GM06990 (cell line): ENCODE measurements around the gene TEX48.
A peak's percentile ranks its signal among the peaks of the same experiment; 100 is the strongest.

Source experiments
- DNase-seq: peaks from one replicate; pipeline ENCODE4 v3.0.0-alpha.2; 2011; ENCODE audit not compliant: insufficient read length; ENCODE audit errors: extremely low read depth
- H3K27me3 ChIP-seq: replicated peaks from 2 replicates; pipeline ENCODE4 v1.6.0; 2011; ENCODE audit warnings: low read length; ENCODE audit not compliant: control insufficient read depth, insufficient read depth
- H3K36me3 ChIP-seq: 2 replicates; pipeline ENCODE4 v1.5.1; 2011; ENCODE audit warnings: low read length; ENCODE audit not compliant: control insufficient read depth, insufficient read depth
- H3K4me3 ChIP-seq: replicated peaks from 2 replicates; pipeline ENCODE4 v1.5.1; 2011; ENCODE audit warnings: low read depth, mild to moderate bottlenecking, control low read depth, low read length
- TF ChIP-seq, protein P1 (sequence below): IDR thresholded peaks from 2 replicates; pipeline ENCODE4 v1.5.1; 2011; ENCODE audit warnings: low read length, control low read depth, mild to moderate bottlenecking, inconsistent platforms; ENCODE audit not compliant: insufficient read depth, poor library complexity, severe bottlenecking

The TEX48 gene

GRCh38 chr9:114718801-114719221 is 36.8 kb upstream of the TEX48 start:
- Histone ChIP-seq H3K4me3 (no peak overlapping the region), H3K27me3 (peaks cover 10% of the 10 kb centered on the region), H3K36me3 (no peaks in the 10 kb centered on the region)
- peak; percentile 50 for DNase-seq
- TF ChIP-seq, protein P1, sequence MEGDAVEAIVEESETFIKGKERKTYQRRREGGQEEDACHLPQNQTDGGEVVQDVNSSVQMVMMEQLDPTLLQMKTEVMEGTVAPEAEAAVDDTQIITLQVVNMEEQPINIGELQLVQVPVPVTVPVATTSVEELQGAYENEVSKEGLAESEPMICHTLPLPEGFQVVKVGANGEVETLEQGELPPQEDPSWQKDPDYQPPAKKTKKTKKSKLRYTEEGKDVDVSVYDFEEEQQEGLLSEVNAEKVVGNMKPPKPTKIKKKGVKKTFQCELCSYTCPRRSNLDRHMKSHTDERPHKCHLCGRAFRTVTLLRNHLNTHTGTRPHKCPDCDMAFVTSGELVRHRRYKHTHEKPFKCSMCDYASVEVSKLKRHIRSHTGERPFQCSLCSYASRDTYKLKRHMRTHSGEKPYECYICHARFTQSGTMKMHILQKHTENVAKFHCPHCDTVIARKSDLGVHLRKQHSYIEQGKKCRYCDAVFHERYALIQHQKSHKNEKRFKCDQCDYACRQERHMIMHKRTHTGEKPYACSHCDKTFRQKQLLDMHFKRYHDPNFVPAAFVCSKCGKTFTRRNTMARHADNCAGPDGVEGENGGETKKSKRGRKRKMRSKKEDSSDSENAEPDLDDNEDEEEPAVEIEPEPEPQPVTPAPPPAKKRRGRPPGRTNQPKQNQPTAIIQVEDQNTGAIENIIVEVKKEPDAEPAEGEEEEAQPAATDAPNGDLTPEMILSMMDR = no peak

GRCh38 chr9:114717908-114718486 is 36.0 kb upstream of the TEX48 start:
- no peak overlapping the region for H3K4me3 ChIP-seq
- no peaks in the 10 kb centered on the region for H3K36me3 ChIP-seq
- DNase-seq = no peak
- TF ChIP-seq, protein P1 = no peak
- H3K27me3 ChIP-seq = peaks cover 10% of the 10 kb centered on the region

GRCh38 chr9:114709636-114710035 is 27.6 kb upstream of the TEX48 start:
- H3K27me3 ChIP-seq = peaks cover 6% of the 10 kb centered on the region
- no peak overlapping the region for H3K4me3 ChIP-seq
- H3K36me3 ChIP-seq = no peaks in the 10 kb centered on the region
- DNase-seq = no peak
- TF ChIP-seq, protein P1 = no peak

DNA sequence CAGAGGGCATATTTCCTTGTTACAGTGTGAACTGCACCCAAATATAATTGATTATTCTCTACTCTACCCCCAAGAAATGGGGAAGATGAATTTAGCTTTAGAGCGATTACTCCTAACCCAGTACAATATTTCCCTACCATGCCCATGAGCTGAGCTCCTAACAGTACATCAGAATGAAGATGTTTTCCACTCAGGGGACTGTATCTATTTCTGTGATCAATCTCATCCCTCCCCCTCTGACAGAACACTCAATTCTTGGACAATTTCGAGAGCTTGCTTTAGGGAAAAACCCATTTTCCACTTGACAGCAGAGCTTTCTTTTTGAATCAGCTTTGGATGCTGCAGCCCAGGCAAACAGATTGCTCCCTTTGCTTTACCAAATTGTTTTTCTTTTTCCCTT is 24.7 kb upstream of the TEX48 start:
- peaks cover 6% of the 10 kb centered on the region for H3K27me3 ChIP-seq
- TF ChIP-seq, protein P1 = no peak

DNA sequence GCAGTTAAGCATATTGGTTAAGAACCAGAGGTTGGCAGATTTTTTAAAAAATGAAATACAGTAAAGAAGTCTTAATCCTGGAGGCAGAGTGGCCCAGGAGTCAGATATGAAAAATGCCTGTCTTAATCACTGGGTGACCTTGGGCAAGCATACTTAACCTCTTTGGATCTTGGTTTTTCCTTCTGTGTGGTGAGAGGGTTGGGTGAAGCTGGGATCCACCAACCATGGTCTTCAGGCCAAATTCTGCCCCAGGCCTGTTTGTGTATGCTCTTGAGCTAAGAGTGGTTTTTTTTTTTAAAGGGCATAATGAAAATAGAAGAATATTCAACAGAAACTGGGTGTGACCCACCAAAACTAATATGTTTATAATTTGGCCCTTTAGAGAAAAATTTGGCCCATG is 20.0 kb upstream of the TEX48 start:
- no peaks in the 10 kb centered on the region for H3K36me3 ChIP-seq
- TF ChIP-seq, protein P1 = no peak
- no peak overlapping the region for H3K4me3 ChIP-seq
- no peak for DNase-seq
- peaks cover 3% of the 10 kb centered on the region; the same call in 1 of the 2 replicates for H3K27me3 ChIP-seq

More for the DNA sequence above, 24.7 kb upstream of the TEX48 start:
- Histone ChIP-seq H3K4me3 (no peak overlapping the region), H3K36me3 (no peaks in the 10 kb centered on the region)
- DNase-seq = no peak

- Histone ChIP-seq H3K27me3 (peaks cover 4% of the 10 kb centered on the region), H3K36me3 (no peaks in the 10 kb centered on the region), H3K4me3 (no peak overlapping the region)
- peak; percentile 57 for DNase-seq
- TF ChIP-seq, protein P1 = no peak
These were observed 16.0 kb upstream of the TEX48 start for GRCh38 chr9:114697951-114698351.
